ENCODE measurements around the gene PIP5KL1.
A peak's percentile ranks its signal among the peaks of the same experiment; 100 is the strongest.

Gene PIP5KL1, protein sequence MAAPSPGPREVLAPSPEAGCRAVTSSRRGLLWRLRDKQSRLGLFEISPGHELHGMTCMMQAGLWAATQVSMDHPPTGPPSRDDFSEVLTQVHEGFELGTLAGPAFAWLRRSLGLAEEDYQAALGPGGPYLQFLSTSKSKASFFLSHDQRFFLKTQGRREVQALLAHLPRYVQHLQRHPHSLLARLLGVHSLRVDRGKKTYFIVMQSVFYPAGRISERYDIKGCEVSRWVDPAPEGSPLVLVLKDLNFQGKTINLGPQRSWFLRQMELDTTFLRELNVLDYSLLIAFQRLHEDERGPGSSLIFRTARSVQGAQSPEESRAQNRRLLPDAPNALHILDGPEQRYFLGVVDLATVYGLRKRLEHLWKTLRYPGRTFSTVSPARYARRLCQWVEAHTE

GRCh38 chr9:127930231-127931091 lies at the start of gene PIP5KL1:
PIP5KL1 (minus strand) TSS chr9:127930777; CDS start chr9:127930752, 25 bp downstream.
- Histone ChIP-seq H3K36me3 (ENCODE audit: control insufficient read depth in 1 of 2, insufficient read depth in 2 of 2, low read length in 2 of 2) (peaks cover 0 to 4% of the 10 kb centered on the region in 2 donors), H3K27me3 (ENCODE audit: control insufficient read depth in 1 of 2, insufficient read depth in 2 of 2, low read length in 2 of 2) (peaks cover 20 to 26% of the 10 kb centered on the region in 2 donors), H3K9ac (ENCODE audit: low read depth in 1 of 2, low read length in 2 of 2) (no peak within 1 kb of the TSS), H3K4me3 (ENCODE audit: low read depth in 1 of 2, low read length in 2 of 2) (peak within 1 kb of the TSS; percentile 48 to 55), H3K4me1 (ENCODE audit: control insufficient read depth in 1 of 2, insufficient read depth in 2 of 2, low read length in 2 of 2) (peaks cover 19 to 40% of the 10 kb centered on the region in 2 donors), H3K9me3 (ENCODE audit: control insufficient read depth in 1 of 2, low read length in 2 of 2) (no peaks in the 10 kb centered on the region), H3K27ac (ENCODE audit: low read depth, low read length) (no peak within 1 kb of the TSS)

GRCh38 chr9:127980060-127980705 lies 49.6 kb upstream of the PIP5KL1 start:
- Histone ChIP-seq H3K27ac (ENCODE audit: low read depth, low read length) (peak overlapping the region; percentile 83), H3K36me3 (ENCODE audit: control insufficient read depth in 1 of 2, insufficient read depth in 2 of 2, low read length in 2 of 2) (peaks cover 5% of the 10 kb centered on the region in 2 donors), H3K9me3 (ENCODE audit: control insufficient read depth in 1 of 2, low read length in 2 of 2) (no peaks in the 10 kb centered on the region), H3K4me3 (ENCODE audit: low read depth in 1 of 2, low read length in 2 of 2) (peak overlapping the region; percentile 89 to 93), H3K9ac (ENCODE audit: low read depth in 1 of 2, low read length in 2 of 2) (peak overlapping the region; percentile 81 to 92), H3K27me3 (ENCODE audit: control insufficient read depth in 1 of 2, insufficient read depth in 2 of 2, low read length in 2 of 2) (no peaks in the 10 kb centered on the region), H3K4me1 (ENCODE audit: control insufficient read depth in 1 of 2, insufficient read depth in 2 of 2, low read length in 2 of 2) (peaks cover 40 to 53% of the 10 kb centered on the region in 2 donors)

DNA sequence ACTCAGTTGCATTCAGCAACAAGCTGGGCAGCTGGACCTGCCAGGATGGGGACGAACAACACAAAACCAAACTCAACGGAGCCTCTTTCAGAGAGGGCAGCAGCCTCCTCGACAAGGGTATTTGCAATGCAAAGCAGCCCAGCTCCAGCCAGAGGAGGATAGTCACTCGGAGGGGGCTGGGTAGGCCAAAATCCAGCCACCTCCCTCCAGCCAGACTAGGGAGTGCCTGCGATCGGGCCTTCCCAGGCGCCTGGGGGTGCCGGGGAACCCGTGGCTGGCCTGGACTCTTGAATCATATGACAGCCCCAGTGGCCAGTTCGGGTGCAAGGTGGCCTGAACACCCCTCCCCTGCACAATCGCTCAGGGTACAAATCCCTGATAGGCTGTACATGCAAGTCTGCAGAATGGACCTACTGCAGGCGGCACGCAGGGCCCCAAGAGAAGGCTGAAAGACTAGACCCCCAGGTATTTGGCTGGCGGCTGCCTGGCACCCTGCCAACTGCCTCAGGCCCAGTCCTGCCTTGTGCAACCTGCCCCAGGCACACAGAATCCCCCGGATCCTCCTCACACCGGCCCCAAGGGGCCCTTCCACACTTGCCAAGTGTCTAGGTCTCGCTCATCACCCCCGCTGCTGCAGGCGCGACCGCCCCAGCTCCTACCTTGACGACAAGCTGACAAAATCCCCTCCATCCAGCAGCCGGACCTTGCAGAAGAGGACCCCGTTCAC lies 48.9 kb upstream of the PIP5KL1 start:
- peaks cover 47 to 60% of the 10 kb centered on the region in 2 donors for H3K4me1 ChIP-seq (ENCODE audit: control insufficient read depth in 1 of 2, insufficient read depth in 2 of 2, low read length in 2 of 2)
- peak overlapping the region; percentile 83 for H3K27ac ChIP-seq (ENCODE audit: low read depth, low read length)
- H3K36me3 ChIP-seq (ENCODE audit: control insufficient read depth in 1 of 2, insufficient read depth in 2 of 2, low read length in 2 of 2), result peaks cover 5 to 7% of the 10 kb centered on the region in 2 donors
- H3K27me3 ChIP-seq (ENCODE audit: control insufficient read depth in 1 of 2, insufficient read depth in 2 of 2, low read length in 2 of 2), result no peaks in the 10 kb centered on the region
- peak overlapping the region; percentile 81 to 92 for H3K9ac ChIP-seq (ENCODE audit: low read depth in 1 of 2, low read length in 2 of 2)
- peak overlapping the region; percentile 89 to 93 for H3K4me3 ChIP-seq (ENCODE audit: low read depth in 1 of 2, low read length in 2 of 2)
- H3K9me3 ChIP-seq (ENCODE audit: control insufficient read depth in 1 of 2, low read length in 2 of 2), result no peaks in the 10 kb centered on the region

GRCh38 chr9:127979015-127979332 lies 48.4 kb upstream of the PIP5KL1 start:
- Histone ChIP-seq H3K36me3 (ENCODE audit: control insufficient read depth in 1 of 2, insufficient read depth in 2 of 2, low read length in 2 of 2) (peaks cover 5 to 8% of the 10 kb centered on the region in 2 donors), H3K27ac (ENCODE audit: low read depth, low read length) (peak overlapping the region; percentile 83), H3K4me3 (ENCODE audit: low read depth in 1 of 2, low read length in 2 of 2) (peak overlapping the region; percentile 89 to 93), H3K9me3 (ENCODE audit: control insufficient read depth in 1 of 2, low read length in 2 of 2) (no peaks in the 10 kb centered on the region), H3K27me3 (ENCODE audit: control insufficient read depth in 1 of 2, insufficient read depth in 2 of 2, low read length in 2 of 2) (no peaks in the 10 kb centered on the region), H3K9ac (ENCODE audit: low read depth in 1 of 2, low read length in 2 of 2) (peak overlapping the region; percentile 81 to 92), H3K4me1 (ENCODE audit: control insufficient read depth in 1 of 2, insufficient read depth in 2 of 2, low read length in 2 of 2) (peaks cover 52 to 65% of the 10 kb centered on the region in 2 donors)

DNA sequence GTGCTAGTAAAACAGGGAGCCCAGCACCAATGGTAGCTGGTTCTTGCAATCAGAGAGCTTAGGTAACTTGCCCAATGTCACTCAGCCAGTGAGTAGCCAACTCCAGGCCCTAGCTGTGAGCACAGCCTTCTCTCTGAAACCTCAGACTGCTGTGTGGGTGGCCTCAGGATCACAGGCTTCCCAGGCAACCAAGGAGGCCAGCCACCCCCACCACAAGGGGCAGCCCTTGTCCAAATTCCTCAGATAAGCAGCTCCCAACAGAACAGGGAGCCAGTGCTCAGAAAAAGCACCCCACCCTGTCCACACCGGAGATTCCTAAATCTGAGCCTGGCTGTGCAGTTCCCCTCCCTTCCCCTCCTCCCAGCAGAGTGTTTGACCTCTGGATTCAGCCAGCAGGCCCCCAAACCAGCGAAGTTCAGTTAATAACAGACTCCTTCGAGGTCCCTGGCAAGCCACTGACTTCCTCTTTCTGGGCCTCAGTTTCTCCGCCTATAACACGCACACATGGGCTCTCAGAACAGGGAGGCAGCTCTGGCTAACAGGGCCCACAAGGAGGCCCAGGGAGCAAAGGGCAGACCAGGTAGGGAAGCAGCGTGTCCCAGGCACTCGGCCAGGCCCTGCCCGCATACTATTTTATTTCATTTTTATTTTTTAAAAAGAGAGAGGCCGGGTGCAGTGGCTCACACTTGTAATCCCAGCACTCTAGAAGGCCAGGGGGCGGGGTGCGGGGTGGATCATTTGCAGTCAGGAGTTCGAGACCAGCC lies 47.5 kb upstream of the PIP5KL1 start:
- Histone ChIP-seq H3K9me3 (ENCODE audit: control insufficient read depth in 1 of 2, low read length in 2 of 2) (no peaks in the 10 kb centered on the region), H3K4me1 (ENCODE audit: control insufficient read depth in 1 of 2, insufficient read depth in 2 of 2, low read length in 2 of 2) (peaks cover 61 to 74% of the 10 kb centered on the region in 2 donors), H3K9ac (ENCODE audit: low read depth in 1 of 2, low read length in 2 of 2) (peak overlapping the region; percentile 81 to 92), H3K4me3 (ENCODE audit: low read depth in 1 of 2, low read length in 2 of 2) (peak overlapping the region; percentile 89 to 93), H3K36me3 (ENCODE audit: control insufficient read depth in 1 of 2, insufficient read depth in 2 of 2, low read length in 2 of 2) (peaks cover 5 to 8% of the 10 kb centered on the region in 2 donors), H3K27me3 (ENCODE audit: control insufficient read depth in 1 of 2, insufficient read depth in 2 of 2, low read length in 2 of 2) (no peaks in the 10 kb centered on the region), H3K27ac (ENCODE audit: low read depth, low read length) (peak overlapping the region; percentile 53)

DNA sequence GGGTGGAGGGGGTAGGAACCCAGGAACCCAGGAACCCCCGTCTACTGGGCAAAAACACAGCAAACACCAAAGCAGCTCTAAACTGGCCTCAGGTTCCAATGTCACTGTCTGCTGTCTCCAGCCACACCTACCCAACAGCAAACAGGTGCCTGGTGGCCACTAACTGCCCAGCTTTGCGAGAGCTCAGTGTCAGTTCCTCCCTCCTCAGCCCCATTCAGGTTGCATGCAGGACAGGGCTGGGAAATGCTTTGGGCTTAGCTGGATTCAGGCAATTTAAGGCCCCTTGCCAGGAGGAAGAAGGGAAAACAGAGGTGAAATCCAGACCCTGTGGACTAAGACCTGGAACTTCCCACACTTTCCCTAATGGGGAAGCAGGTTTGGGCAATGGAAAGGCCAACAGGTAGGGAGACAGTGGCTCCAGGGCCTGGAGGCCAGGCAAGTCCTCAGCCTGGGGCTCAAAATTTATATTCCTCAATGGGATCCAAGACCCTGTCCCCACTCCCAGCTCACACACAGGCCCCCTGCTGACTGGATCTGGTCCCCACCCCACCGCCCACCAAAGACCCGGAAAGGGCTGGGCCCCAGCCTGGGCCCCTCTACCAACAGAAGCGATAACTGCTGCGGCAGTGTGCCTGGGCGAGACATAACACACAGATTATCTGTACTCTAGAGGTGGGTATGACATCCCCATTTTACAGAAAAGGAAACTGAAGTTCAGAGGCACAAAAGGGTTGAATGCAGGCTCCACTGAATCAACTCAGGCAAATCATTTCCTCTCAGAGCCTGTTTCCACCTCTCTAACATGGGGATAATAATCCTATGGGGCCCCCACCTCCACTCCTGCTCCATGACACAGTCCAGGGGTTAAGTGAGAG lies 46.7 kb upstream of the PIP5KL1 start:
- peak overlapping the region; percentile 53 for H3K27ac ChIP-seq (ENCODE audit: low read depth, low read length)
- H3K27me3 ChIP-seq (ENCODE audit: control insufficient read depth in 1 of 2, insufficient read depth in 2 of 2, low read length in 2 of 2), result no peaks in the 10 kb centered on the region
- H3K9ac ChIP-seq (ENCODE audit: low read depth in 1 of 2, low read length in 2 of 2), result peak overlapping the region; percentile 81 to 92
- H3K9me3 ChIP-seq (ENCODE audit: control insufficient read depth in 1 of 2, low read length in 2 of 2), result no peaks in the 10 kb centered on the region
- H3K4me3 ChIP-seq (ENCODE audit: low read depth in 1 of 2, low read length in 2 of 2), result peak overlapping the region; percentile 89 to 93
- peaks cover 65 to 78% of the 10 kb centered on the region in 2 donors for H3K4me1 ChIP-seq (ENCODE audit: control insufficient read depth in 1 of 2, insufficient read depth in 2 of 2, low read length in 2 of 2)
- peaks cover 5 to 8% of the 10 kb centered on the region in 2 donors for H3K36me3 ChIP-seq (ENCODE audit: control insufficient read depth in 1 of 2, insufficient read depth in 2 of 2, low read length in 2 of 2)

GRCh38 chr9:127976498-127976897 lies 45.9 kb upstream of the PIP5KL1 start:
- Histone ChIP-seq H3K27me3 (ENCODE audit: control insufficient read depth in 1 of 2, insufficient read depth in 2 of 2, low read length in 2 of 2) (no peaks in the 10 kb centered on the region), H3K4me1 (ENCODE audit: control insufficient read depth in 1 of 2, insufficient read depth in 2 of 2, low read length in 2 of 2) (peaks cover 68 to 82% of the 10 kb centered on the region in 2 donors), H3K27ac (ENCODE audit: low read depth, low read length) (peak overlapping the region; percentile 53), H3K4me3 (ENCODE audit: low read depth in 1 of 2, low read length in 2 of 2) (peak overlapping the region; percentile 89 to 93), H3K9ac (ENCODE audit: low read depth in 1 of 2, low read length in 2 of 2) (peak overlapping the region; percentile 81 to 92), H3K9me3 (ENCODE audit: control insufficient read depth in 1 of 2, low read length in 2 of 2) (no peaks in the 10 kb centered on the region), H3K36me3 (ENCODE audit: control insufficient read depth in 1 of 2, insufficient read depth in 2 of 2, low read length in 2 of 2) (peaks cover 5 to 8% of the 10 kb centered on the region in 2 donors)

DNA sequence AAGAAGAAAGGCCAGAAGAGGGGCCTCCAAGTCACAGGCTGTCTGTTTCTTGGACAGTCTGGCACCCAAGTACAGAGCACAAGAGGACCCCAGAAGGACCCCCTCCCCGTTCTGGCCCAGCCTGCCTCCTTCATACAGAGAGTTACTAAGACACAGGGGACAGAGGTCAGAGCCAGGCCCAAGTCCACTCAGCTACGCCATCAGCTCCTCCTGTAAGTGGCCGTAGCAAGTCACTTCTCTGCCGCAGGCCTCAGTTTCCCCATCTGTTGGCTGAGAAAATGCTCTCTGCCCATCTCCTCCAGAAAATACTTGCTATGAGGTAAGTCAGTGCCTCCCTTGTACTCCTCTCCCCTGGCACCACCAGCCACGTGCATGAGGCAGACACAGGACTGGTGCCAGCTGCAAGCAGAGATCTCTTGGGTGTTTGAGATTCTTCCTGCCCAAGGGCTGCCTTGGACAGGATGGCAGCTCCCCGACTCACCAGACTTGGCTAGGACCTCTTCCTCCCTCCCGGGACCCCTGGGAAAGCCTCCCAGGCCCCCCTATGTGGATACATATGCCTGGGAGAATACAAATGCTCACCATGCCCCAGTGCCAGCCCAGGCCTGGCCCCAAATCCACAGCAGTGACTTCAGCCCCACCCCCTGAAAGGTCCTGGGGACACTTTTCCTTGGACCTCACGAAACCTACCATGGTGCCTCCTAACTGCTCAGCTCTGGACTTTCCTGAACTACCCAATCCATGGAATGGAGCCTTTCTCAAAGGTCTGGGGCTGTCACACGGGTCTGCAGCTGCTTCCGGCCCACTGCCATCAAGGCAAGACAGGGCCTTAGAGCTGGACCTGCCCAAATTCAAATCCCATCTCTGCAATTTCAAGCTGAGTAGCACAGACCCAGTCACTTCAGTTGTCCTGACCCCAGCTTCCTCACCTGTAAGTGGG lies 45.1 kb upstream of the PIP5KL1 start:
- Histone ChIP-seq H3K9ac (ENCODE audit: low read depth in 1 of 2, low read length in 2 of 2) (peak overlapping the region; percentile 81 to 92), H3K27ac (ENCODE audit: low read depth, low read length) (peak overlapping the region; percentile 53), H3K27me3 (ENCODE audit: control insufficient read depth in 1 of 2, insufficient read depth in 2 of 2, low read length in 2 of 2) (no peaks in the 10 kb centered on the region), H3K4me3 (ENCODE audit: low read depth in 1 of 2, low read length in 2 of 2) (peak overlapping the region; percentile 89 to 93), H3K36me3 (ENCODE audit: control insufficient read depth in 1 of 2, insufficient read depth in 2 of 2, low read length in 2 of 2) (peaks cover 5 to 8% of the 10 kb centered on the region in 2 donors), H3K4me1 (ENCODE audit: control insufficient read depth in 1 of 2, insufficient read depth in 2 of 2, low read length in 2 of 2) (peaks cover 72 to 88% of the 10 kb centered on the region in 2 donors), H3K9me3 (ENCODE audit: control insufficient read depth in 1 of 2, low read length in 2 of 2) (no peaks in the 10 kb centered on the region)

Measured in duodenal mucosa (tissue), 2 donors.